GM23338 (cell line): ENCODE results near the gene DNAAF5. TPM values are rescaled to one million over a fixed set of nuclear protein-coding genes. Genes with fewer than 3 reads are reported as not detected.

Experiments used
- ATAC-seq: fragments of 200-7000 bp; cut with Tn5 transposase; 3 replicates; pipeline ENCODE4 v1.9.1; 2020
- DNase-seq: peaks from one replicate; pipeline ENCODE4 v3.0.0-alpha.2; 2015; ENCODE audit warnings: low spot score
- H2AFZ ChIP-seq: fragments of 200-600 bp; sonication (generic); 2 replicates; pipeline ENCODE4 v1.8.0; 2016; ENCODE audit warnings: antibody characterized with exemption, mild to moderate bottlenecking, moderate library complexity
- H3F3A ChIP-seq: fragments of 200-600 bp; sonication (generic); replicated peaks from 2 replicates; pipeline ENCODE4 v1.8.0; 2017; ENCODE audit warnings: antibody characterized with exemption, mixed run types, low read depth
- H3K27ac ChIP-seq: fragments of 200-600 bp; sonication (generic); 2 replicates; pipeline ENCODE4 v1.6.1; 2016; ENCODE audit warnings: low read depth
- H3K27me3 ChIP-seq: fragments of 200-600 bp; sonication (generic); 2 replicates; pipeline ENCODE4 v1.8.0; 2016; ENCODE audit warnings: mild to moderate bottlenecking, mixed run types, moderate library complexity; ENCODE audit not compliant: insufficient read depth
- H3K36me3 ChIP-seq: fragments of 200-600 bp; sonication (generic); 2 replicates; pipeline ENCODE4 v1.8.0; 2016; ENCODE audit warnings: mild to moderate bottlenecking; ENCODE audit not compliant: insufficient read depth
- H3K4me1 ChIP-seq: fragments of 200-600 bp; sonication (generic); 2 replicates; pipeline ENCODE4 v1.8.0; 2016; ENCODE audit warnings: mild to moderate bottlenecking, moderate library complexity; ENCODE audit not compliant: insufficient read depth
- H3K4me2 ChIP-seq: fragments of 200-600 bp; sonication (generic); 2 replicates; pipeline ENCODE4 v1.7.1; 2017; ENCODE audit warnings: mixed run types
- H3K4me3 ChIP-seq: fragments of 200-600 bp; sonication (generic); 2 replicates; pipeline ENCODE4 v1.6.1; 2016; ENCODE audit warnings: mixed run types
- H3K79me2 ChIP-seq: fragments of 200-600 bp; sonication (generic); replicated peaks from 2 replicates; pipeline ENCODE4 v1.8.0; 2017; ENCODE audit warnings: mild to moderate bottlenecking; ENCODE audit not compliant: insufficient read depth
- H3K9me2 ChIP-seq: fragments of 200-600 bp; sonication (generic); 2 replicates; pipeline ENCODE4 v1.8.0; 2017; ENCODE audit not compliant: insufficient read depth
- H4K20me1 ChIP-seq: fragments of 200-600 bp; sonication (generic); replicated peaks from 2 replicates; pipeline ENCODE4 v1.8.0; 2017; ENCODE audit warnings: mild to moderate bottlenecking; ENCODE audit not compliant: insufficient read depth
- H3K27ac Mint-ChIP-seq: 2 replicates; pipeline ENCODE4 v1.8.0; 2020; ENCODE audit warnings: inconsistent platforms, mild to moderate bottlenecking, moderate library complexity, mixed read lengths
- H3K27me3 Mint-ChIP-seq: 3 replicates; pipeline ENCODE4 v1.8.0; 2022; ENCODE audit warnings: low read depth, mild to moderate bottlenecking, moderate library complexity, mixed read lengths, inconsistent platforms; ENCODE audit not compliant: insufficient read depth, poor library complexity
- H3K36me3 Mint-ChIP-seq: 3 replicates; pipeline ENCODE4 v1.8.0; 2021; ENCODE audit warnings: low read depth, mild to moderate bottlenecking, inconsistent platforms, moderate library complexity, mixed read lengths
- H3K4me1 Mint-ChIP-seq: 3 replicates; pipeline ENCODE4 v1.8.0; 2020; ENCODE audit warnings: mild to moderate bottlenecking, inconsistent platforms, mixed read lengths
- H3K4me3 Mint-ChIP-seq: 3 replicates; pipeline ENCODE4 v1.8.0; 2021; ENCODE audit warnings: moderate library complexity, mild to moderate bottlenecking, inconsistent platforms, mixed read lengths
- H3K9me3 Mint-ChIP-seq: 3 replicates; pipeline ENCODE4 v1.8.0; 2020; ENCODE audit warnings: moderate library complexity, mild to moderate bottlenecking, inconsistent platforms, mixed read lengths
- CREB1 ChIP-seq: fragments of 250-450 bp; sonication (Bioruptor Pico); IDR thresholded peaks from 2 replicates; pipeline ENCODE4 v1.5.0; 2020; ENCODE audit warnings: low read depth, mild to moderate bottlenecking, moderate library complexity
- CTCF ChIP-seq, 2 experiments: fragments of 200-600 bp in 1 of 2; sonication (generic) in 1 of 2; conservative IDR thresholded peaks; 2 replicates each; pipeline versions ENCODE4 v1.5.1 to v1.6.1; 2016 to 2017; ENCODE audit warnings: antibody characterized with exemption in 2 of 2, low read depth in 2 of 2, mild to moderate bottlenecking in 2 of 2, moderate library complexity in 1 of 2
- ETS1 ChIP-seq: IDR thresholded peaks from 2 replicates; pipeline ENCODE4 v1.6.1; 2016; ENCODE audit warnings: antibody characterized with exemption
- EZH2 ChIP-seq: fragments of 200-600 bp; sonication (generic); IDR thresholded peaks from one replicate; pipeline ENCODE4 v1.8.0; 2017; ENCODE audit warnings: antibody characterized with exemption, mild to moderate bottlenecking, low read depth; ENCODE audit not compliant: unreplicated experiment
- EZH2phosphoT487 ChIP-seq: fragments of 200-600 bp; sonication (generic); IDR thresholded peaks from one replicate; pipeline ENCODE4 v1.8.1; 2018; ENCODE audit warnings: antibody characterized with exemption; ENCODE audit not compliant: unreplicated experiment
- JUNB ChIP-seq: IDR thresholded peaks from one replicate; pipeline ENCODE4 v1.6.1; 2016; ENCODE audit warnings: antibody characterized with exemption; ENCODE audit not compliant: unreplicated experiment
- NANOG ChIP-seq: IDR thresholded peaks from 2 replicates; pipeline ENCODE4 v1.6.1; 2016; ENCODE audit warnings: antibody characterized with exemption, borderline replicate concordance
- POLR2AphosphoS5 ChIP-seq: IDR thresholded peaks from 2 replicates; pipeline ENCODE4 v1.6.1; 2016; ENCODE audit warnings: antibody characterized with exemption, low read depth
- REST ChIP-seq: IDR thresholded peaks from one replicate; pipeline ENCODE4 v1.6.1; 2018; ENCODE audit warnings: antibody characterized with exemption; ENCODE audit not compliant: unreplicated experiment
- STAT1 ChIP-seq: IDR thresholded peaks from one replicate; pipeline ENCODE4 v1.6.1; 2016; ENCODE audit warnings: antibody characterized with exemption; ENCODE audit not compliant: unreplicated experiment
- ZNF114 ChIP-seq: fragments of 250-450 bp; sonication (Bioruptor Pico); IDR thresholded peaks from 2 replicates; pipeline ENCODE4 v1.5.0; 2020; ENCODE audit warnings: mild to moderate bottlenecking, moderate library complexity
- ZNF331 ChIP-seq: fragments of 250-450 bp; sonication (Bioruptor Pico); IDR thresholded peaks from 2 replicates; pipeline ENCODE4 v1.5.0; 2020; ENCODE audit warnings: low read depth, mild to moderate bottlenecking, moderate library complexity
- ZNF462 ChIP-seq: fragments of 250-450 bp; sonication (Bioruptor Pico); IDR thresholded peaks from 2 replicates; pipeline ENCODE4 v1.5.0; 2020; ENCODE audit warnings: mild to moderate bottlenecking, moderate library complexity
- polyA plus RNA-seq: library from polyadenylated mRNA; unstranded; fragments of >200 nt; fragmentation: Nextera tagmentation; extraction: Ambion mirVana; gene quantifications from 2 replicates; pipeline ENCODE4 v1.2.1, GENCODE V29; 2016
- total RNA-seq: library from RNA; depleted of rRNA; stranded (reverse); fragments of >200 nt; shearing (Covaris generic); gene quantifications from 2 replicates; pipeline ENCODE4 v1.2.3, GENCODE V29; 2014

The DNAAF5 gene
- total and polyA plus RNA-seq, 2 experiments from 2014 or later = 20.4 to 86.7 TPM

- Mint-ChIP-seq H3K4me3 (no peak overlapping the region), H3K4me1 (peaks cover 6% of the 10 kb centered on the region; the same call in 2 of the 3 replicates), H3K9me3 (peaks cover 14% of the 10 kb centered on the region), H3K36me3 (peaks cover 44% of the 10 kb centered on the region), H3K27me3 (no peaks in the 10 kb centered on the region), H3K27ac (no peak overlapping the region)
- Histone ChIP-seq H3K9me2 (no peaks in the 10 kb centered on the region), H3K27ac (no peak overlapping the region), H3K36me3 (no peaks in the 10 kb centered on the region), H2AFZ (no peak overlapping the region), H3K4me2 (no peak overlapping the region), H4K20me1 (peaks cover 8% of the 10 kb centered on the region; the same call in 1 of the 2 replicates), H3K4me1 (no peaks in the 10 kb centered on the region), H3K79me2 (peaks cover 66% of the 10 kb centered on the region), H3K27me3 (no peaks in the 10 kb centered on the region), H3F3A (no peaks in the 10 kb centered on the region), H3K4me3 (no peak overlapping the region)
- ATAC-seq = no peak
- TF ChIP-seq STAT1 (no peak), EZH2phosphoT487 (no peak), CTCF (conservative IDR thresholded peaks at IDR 0.05; ENCODE audit: low read depth in 2 of 2) (no peak), ZNF114 (no peak), NANOG (no peak), ETS1 (no peak), POLR2AphosphoS5 (no peak), JUNB (no peak), ZNF462 (CRISPR knock-in tag) (no peak), ZNF331 (CRISPR knock-in tag) (no peak), EZH2 (no peak), REST (no peak), CREB1 (CRISPR knock-in tag) (no peak)
- DNase-seq = no peak
Observed at GRCh38 chr7:703049-703448, 23.4 kb upstream of the DNAAF5 start.
